ENCODE data around the gene RNF220. TPM values are rescaled to one million over a fixed set of nuclear protein-coding genes. Genes with fewer than 3 reads are reported as not detected.

Gene RNF220
- polyA plus RNA-seq, 1 donor (not counting 4 experiments of a cell fraction or from before 2014, with no cell fraction given), result 42.7 TPM

- Histone ChIP-seq H3K4me1 (ENCODE audit: control insufficient read depth, extremely low read depth, insufficient read depth, low read length) (peaks cover 34% of the 10 kb centered on the region), H3K36me3 (ENCODE audit: control insufficient read depth in 2 of 2, extremely low read depth in 1 of 2, insufficient read depth in 2 of 2, low read length in 2 of 2) (no peaks in the 10 kb centered on the region), H3K27ac (ENCODE audit: control insufficient read depth, insufficient read depth, low read length) (no peak overlapping the region), H2AFZ (ENCODE audit: control insufficient read depth, low read length) (no peak overlapping the region), H3K9me3 (ENCODE audit: control insufficient read depth, low read depth, low read length) (no peaks in the 10 kb centered on the region), H3K4me2 (ENCODE audit: control insufficient read depth, extremely low read depth, insufficient read depth, low read depth, low read length) (no peak overlapping the region), H3K9me1 (ENCODE audit: control insufficient read depth, extremely low read depth, insufficient read depth, low read length) (no peaks in the 10 kb centered on the region), H3K79me2 (ENCODE audit: control insufficient read depth, insufficient read depth, low read length) (no peaks in the 10 kb centered on the region), H4K20me1 (ENCODE audit: control insufficient read depth, extremely low read depth, insufficient read depth, low read length) (no peaks in the 10 kb centered on the region), H3K27me3 (ENCODE audit: control insufficient read depth, extremely low read depth, insufficient read depth, low read length) (peaks cover 26% of the 10 kb centered on the region), H3K9ac (ENCODE audit: control insufficient read depth, extremely low read depth, insufficient read depth, low read length) (no peak overlapping the region), H3K4me3 (ENCODE audit: control insufficient read depth in 2 of 3, extremely low read depth in 1 of 3, insufficient read depth in 2 of 3, low read depth in 1 of 3, low read length in 3 of 3) (no peak overlapping the region)
- TF ChIP-seq CTCF (optimal IDR thresholded peaks at IDR 0.05 in 1 of 3, IDR thresholded peaks at IDR 0.05 in 1 of 3, conservative IDR thresholded peaks at IDR 0.05 in 1 of 3; ENCODE audit: extremely low read depth in 1 of 3, insufficient read depth in 2 of 3, low read length in 3 of 3) (no peak), EZH2 (IDR thresholded peaks at IDR 0.05; ENCODE audit: low read length) (no peak)
- dilution Hi-C loops (cut with MboI; ENCODE audit: extremely low pct_ligation_motif_present, low sequenced_read_pairs), result no loop called here
- FAIRE-seq (no peak), DNase-seq (ENCODE audit: low read depth, low spot score) (no peak)
Observed at GRCh38 chr1:44512313-44512885, 107.3 kb downstream of the RNF220 start.

- dilution Hi-C loops (cut with MboI; ENCODE audit: extremely low pct_ligation_motif_present, low sequenced_read_pairs), result no loop called here
- Histone ChIP-seq H3K9me3 (ENCODE audit: control insufficient read depth, low read depth, low read length) (no peaks in the 10 kb centered on the region), H2AFZ (ENCODE audit: control insufficient read depth, low read length) (no peak overlapping the region), H4K20me1 (ENCODE audit: control insufficient read depth, extremely low read depth, insufficient read depth, low read length) (no peaks in the 10 kb centered on the region), H3K4me2 (ENCODE audit: control insufficient read depth, extremely low read depth, insufficient read depth, low read depth, low read length) (no peak overlapping the region), H3K9me1 (ENCODE audit: control insufficient read depth, extremely low read depth, insufficient read depth, low read length) (no peaks in the 10 kb centered on the region), H3K27me3 (ENCODE audit: control insufficient read depth, extremely low read depth, insufficient read depth, low read length) (peaks cover 26% of the 10 kb centered on the region), H3K4me3 (ENCODE audit: control insufficient read depth in 2 of 3, extremely low read depth in 1 of 3, insufficient read depth in 2 of 3, low read depth in 1 of 3, low read length in 3 of 3) (no peak overlapping the region), H3K36me3 (ENCODE audit: control insufficient read depth in 2 of 2, extremely low read depth in 1 of 2, insufficient read depth in 2 of 2, low read length in 2 of 2) (no peaks in the 10 kb centered on the region), H3K4me1 (ENCODE audit: control insufficient read depth, extremely low read depth, insufficient read depth, low read length) (peaks cover 34% of the 10 kb centered on the region), H3K79me2 (ENCODE audit: control insufficient read depth, insufficient read depth, low read length) (no peaks in the 10 kb centered on the region), H3K27ac (ENCODE audit: control insufficient read depth, insufficient read depth, low read length) (no peak overlapping the region), H3K9ac (ENCODE audit: control insufficient read depth, extremely low read depth, insufficient read depth, low read length) (no peak overlapping the region)
- DNase-seq (ENCODE audit: low read depth, low spot score) (no peak), FAIRE-seq (no peak)
- TF ChIP-seq CTCF (optimal IDR thresholded peaks at IDR 0.05 in 1 of 3, IDR thresholded peaks at IDR 0.05 in 1 of 3, conservative IDR thresholded peaks at IDR 0.05 in 1 of 3; ENCODE audit: extremely low read depth in 1 of 3, insufficient read depth in 2 of 3, low read length in 3 of 3) (no peak), EZH2 (IDR thresholded peaks at IDR 0.05; ENCODE audit: low read length) (no peak)
Observed at GRCh38 chr1:44513111-44513510, 108.1 kb downstream of the RNF220 start.
